T-helper 2 cell (primary cell): ENCODE results near the gene IGF2BP2.

ENCODE experiments used
- DNase-seq, 5 experiments: peaks; one replicate each; pipeline versions ENCODE4 v3.0.0 to v3.0.0-alpha.2; 2012 to 2022

Gene IGF2BP2

DNA sequence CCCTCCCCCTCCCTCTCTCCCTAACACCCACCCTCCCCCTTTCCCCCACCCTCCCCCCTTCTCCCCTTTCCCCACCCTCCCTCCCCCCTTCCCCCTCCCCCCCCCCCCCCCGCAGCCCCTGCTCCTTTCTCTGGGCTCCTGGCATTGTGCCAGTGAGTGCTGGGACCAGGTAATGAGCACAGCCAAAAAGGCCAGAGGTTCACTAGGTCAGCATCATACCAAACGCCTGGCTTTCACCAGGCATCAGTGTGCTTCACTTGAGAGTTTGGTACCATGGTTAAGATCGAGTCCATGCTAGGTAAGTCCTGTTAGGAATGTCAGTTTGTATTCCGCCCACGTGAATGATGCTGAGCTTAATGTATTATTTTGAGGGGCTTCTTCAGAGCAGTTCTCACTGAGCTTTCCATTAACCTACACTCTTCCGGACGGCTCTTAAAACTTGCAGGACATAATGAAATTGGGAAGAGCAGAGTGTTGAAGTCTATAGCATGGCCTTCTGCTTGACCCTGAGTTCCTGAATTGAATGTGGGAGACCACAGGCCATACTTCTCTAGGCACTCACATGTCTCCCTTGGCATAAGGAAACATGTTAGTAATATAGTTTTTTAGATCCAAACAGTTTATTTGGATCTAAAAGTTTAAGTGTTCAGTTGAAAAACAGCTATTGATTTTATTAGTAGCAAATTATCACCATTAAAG lies 193.2 kb downstream of the IGF2BP2 start:
- DNase-seq: no peak

DNA sequence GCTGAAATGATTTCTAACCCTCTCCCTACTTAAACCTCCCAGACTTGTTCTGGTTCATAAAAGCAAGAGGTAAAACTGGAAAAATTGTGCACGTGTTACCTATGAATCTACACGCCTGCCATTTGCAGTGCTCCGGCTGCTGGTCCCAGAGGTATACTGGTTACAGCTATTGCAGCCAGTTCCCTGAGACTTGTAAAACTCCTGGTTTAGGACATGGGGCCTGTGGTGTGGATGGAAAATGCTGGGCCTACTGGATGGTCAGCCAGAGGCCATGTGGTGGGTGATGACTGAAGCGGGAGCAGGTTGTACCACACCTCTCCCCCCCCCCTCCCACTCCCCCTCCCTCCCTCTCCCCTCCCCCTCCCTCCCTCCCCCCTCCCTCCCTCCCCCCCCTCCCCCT lies 193.7 kb downstream of the IGF2BP2 start:
- DNase-seq: no peak

DNA sequence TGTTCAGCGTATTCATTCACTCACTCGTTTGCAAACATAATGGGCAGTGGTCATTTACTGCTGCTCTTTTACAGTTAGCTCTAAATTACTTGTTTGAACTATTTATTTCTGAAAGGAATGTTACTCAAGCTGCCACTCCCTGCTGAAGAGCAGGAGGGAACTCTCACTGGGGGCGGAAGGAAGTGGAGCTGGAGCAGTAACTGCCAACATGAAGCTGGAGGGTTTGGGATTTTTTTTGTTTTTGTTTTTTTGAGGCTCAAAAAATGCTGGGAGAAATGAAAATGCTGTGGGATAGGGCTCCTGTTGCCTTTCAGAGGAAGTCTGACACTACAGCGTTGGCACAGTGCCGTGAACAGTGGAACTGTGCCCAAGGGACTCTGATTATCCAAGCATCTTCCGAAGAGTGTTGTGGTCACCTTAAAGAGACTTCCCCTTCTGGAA lies 194.6 kb downstream of the IGF2BP2 start:
- DNase-seq: no peak

DNA sequence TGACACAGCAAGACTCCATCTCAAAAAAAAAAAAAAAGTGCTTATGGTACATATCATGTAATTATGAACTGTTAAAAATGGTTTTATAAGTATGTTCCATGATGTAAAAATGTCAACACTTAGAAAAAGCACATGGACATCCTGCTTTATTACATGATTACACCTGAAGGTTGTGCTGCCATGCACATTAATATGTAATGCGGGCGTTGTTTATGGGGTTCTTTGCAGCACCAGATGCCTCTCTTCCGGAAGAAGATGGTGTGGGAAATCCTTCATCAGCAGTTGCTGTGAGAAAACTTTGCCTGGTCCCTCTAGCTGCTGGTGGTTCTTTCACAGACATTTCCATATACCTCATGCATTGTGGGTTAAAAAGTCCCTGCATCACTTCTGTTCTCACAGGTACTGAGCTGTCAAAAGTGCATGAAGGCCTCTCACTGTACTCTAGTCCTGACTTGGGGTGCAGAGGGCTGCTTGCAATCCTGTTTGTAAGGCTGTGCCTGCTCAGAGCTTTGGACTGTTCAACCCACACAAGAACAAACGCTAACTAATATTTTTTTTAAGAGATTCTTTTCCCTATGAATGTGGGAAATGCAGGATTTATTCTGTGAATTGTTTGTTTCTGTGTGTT lies 195.2 kb downstream of the IGF2BP2 start:
- no peak for DNase-seq

DNA sequence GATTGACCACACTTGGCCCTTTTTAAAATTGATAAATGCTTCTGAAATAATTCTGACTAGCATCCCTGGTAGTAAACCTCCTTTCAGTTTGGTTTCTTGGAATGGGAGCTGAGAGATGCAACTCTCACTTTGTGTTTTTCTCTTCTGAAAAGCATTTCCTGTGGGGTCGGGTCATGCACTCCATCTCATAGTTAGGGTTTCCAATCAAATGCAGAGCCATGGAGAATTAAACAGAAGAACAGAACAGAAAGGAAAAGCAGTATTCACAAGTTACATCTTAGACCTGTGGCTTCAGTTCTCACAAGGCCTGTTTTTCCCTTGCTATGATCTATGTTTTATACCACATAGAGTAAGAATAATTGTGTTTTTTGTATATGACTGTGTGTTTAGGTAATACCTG lies 199.1 kb downstream of the IGF2BP2 start:
- DNase-seq: peak in 1 of 5 experiments; percentile 7

DNA sequence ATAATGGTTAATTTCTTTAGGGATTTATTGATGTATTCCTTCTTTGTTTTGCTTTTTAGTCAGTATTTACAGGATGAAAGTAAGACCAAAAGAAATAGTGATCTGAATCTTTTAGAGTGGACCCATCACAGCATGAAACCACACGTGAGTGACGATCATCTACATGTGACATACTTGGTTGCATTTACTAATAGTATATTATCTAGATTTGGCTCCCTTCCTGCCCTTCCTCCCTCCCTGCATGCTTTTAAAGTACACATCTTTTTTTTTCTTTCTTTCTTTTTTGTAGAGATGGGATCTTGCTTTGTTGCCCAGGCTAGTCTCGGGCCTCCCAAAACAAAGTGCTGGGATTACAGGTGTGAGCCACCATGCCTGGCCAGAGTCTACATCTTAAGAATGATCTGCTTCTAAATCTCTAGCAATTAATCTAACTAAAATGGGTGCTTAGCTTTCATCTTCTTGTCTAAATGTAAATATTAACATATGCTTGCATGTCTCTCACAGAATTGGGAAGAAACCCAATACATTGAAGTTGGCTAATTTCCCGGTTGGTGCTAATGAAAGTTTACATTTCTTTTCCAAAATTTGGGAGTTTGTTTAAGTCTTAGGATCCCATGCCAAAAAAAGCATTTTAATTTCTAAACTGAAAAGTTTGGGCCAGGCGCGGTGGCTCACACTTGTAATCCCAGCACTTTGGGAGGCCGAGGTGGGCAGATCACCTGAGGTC lies 200.7 kb downstream of the IGF2BP2 start:
- no peak for DNase-seq

DNA sequence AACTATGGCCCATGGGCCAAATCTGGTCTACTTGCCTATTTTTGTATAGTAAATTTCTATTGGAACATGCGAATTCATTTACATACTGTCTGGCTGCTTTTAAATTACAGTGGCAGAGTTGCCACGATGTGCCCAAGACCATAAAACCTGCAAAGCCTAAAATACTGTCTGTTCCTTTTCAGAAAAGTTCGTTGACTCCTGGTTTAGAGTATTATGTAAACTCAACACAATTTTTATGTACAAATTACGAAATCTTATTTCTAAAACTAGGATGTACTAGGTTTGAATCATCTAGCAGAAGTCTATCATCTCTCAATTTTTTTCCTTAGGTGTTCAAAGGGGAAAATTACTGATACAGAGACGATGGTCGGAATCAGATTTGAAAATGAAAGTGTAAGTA lies 211.8 kb downstream of the IGF2BP2 start:
- peak in 1 of 5 experiments; percentile 13 for DNase-seq

DNA sequence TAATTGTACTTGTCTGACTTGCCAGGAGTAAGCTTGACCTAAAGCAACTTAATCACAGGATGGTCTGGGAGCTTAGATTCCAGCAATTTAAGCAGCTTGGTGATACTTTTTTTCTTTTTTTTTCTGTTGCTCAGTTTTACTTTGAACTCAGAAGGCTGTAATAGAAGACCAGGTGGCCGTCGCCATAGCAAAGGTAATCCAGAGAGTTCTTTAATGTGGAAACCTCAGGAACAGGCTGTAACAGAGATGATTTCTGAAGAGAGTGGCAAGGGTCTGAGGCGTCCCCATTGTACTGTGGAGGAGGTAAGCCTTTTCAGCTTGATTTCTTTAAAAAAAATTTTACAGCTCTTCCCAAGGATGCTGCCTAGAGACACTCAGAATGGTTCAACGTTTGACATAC lies 218.6 kb downstream of the IGF2BP2 start:
- no peak for DNase-seq

DNA sequence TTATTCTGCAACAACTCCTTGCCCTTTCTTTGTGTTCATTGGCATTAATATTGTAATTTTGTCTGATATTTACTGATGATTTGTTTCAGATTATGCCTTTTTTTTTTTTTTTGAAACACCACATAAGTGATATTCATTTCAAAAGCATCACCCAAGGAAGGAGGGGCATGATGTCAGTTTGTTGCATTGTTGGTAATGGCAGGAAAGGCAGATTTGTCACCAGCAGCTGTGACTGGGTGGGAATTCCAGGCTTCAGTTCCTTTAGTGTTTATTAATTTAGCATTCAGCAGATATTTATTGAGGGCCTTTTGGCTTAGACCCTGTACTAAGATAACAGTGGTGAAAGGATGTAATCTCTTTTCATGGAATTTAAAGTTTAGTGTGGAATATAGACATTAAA lies 219.3 kb downstream of the IGF2BP2 start:
- no peak for DNase-seq

DNA sequence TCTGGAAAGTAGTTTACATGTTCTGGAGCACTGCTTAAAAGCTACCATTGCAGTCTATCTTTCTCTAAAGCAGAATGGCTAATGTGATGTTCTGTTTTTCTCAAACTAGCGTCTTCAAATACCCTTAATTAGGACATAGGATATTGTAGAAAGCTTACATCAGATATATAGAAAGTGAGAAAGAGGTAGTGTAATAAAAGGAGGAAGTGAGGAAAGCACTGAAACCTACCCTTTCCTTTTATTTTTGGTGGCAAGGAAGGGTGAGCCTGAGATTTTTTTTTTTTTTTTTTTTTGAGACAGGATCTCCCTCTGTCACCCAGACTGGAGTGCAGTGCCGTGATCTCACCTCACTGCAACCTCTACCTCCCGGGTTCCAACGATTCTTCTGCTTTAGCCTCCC lies 229.3 kb downstream of the IGF2BP2 start:
- no peak for DNase-seq

DNA sequence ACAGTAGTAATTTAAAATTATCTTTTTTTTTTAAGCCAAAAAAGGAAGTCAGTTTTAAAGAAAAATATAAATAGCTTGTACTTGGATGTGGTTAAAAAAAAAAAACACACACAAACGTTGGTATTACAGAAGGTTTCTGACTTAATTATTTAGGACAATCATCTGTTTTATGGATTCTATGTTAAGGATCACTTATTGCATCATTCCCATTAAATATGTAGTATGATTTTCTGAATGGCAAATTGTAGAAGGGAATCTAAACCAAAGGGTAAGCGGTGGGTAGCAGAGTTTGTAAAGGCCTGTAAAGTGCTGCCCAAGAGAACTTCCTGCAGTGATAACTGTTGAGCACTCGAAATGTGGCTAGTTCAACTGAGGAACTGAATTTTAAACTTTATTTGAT lies 230.8 kb downstream of the IGF2BP2 start:
- no peak for DNase-seq
